Measurements from ENCODE around the gene FBXL20.
"Not testable (repeated sequence)": the region's sequence is repeated elsewhere in the genome, so short reads cannot be mapped to it uniquely, and the experiment has no call there.

The FBXL20 gene

GRCh38 chr17:39332092-39332491 is 69.3 kb downstream of the FBXL20 start:
- DNase-seq (ENCODE audit: low read depth): no peak

- no peak for DNase-seq (ENCODE audit: low read depth)
Measured at GRCh38 chr17:39328815-39329214, 72.6 kb downstream of the FBXL20 start.

- DNase-seq (ENCODE audit: low read depth): no peak
Measured at GRCh38 chr17:39327109-39327508, 74.3 kb downstream of the FBXL20 start.

GRCh38 chr17:39325528-39326240 is 75.7 kb downstream of the FBXL20 start:
- DNase-seq (ENCODE audit: low read depth): no peak

GRCh38 chr17:39318636-39319035 is 82.8 kb downstream of the FBXL20 start:
- DNase-seq (ENCODE audit: low read depth): no peak

GRCh38 chr17:39306509-39307212 is 94.8 kb downstream of the FBXL20 start:
- no peak for DNase-seq (ENCODE audit: low read depth)

- DNase-seq (ENCODE audit: low read depth): no peak
Measured at GRCh38 chr17:39305978-39306377, 95.4 kb downstream of the FBXL20 start.

- no peak for DNase-seq (ENCODE audit: low read depth)
Measured at GRCh38 chr17:39304188-39304587, 97.2 kb downstream of the FBXL20 start.

- no peak for DNase-seq (ENCODE audit: low read depth)
Measured at GRCh38 chr17:39294060-39294459, 107.4 kb downstream of the FBXL20 start.

- not testable (repeated sequence) for DNase-seq (ENCODE audit: low read depth)
Measured at GRCh38 chr17:39292546-39292945, 108.9 kb downstream of the FBXL20 start.

- not testable (repeated sequence) for DNase-seq (ENCODE audit: low read depth)
Measured at GRCh38 chr17:39286513-39286912, 114.9 kb downstream of the FBXL20 start.

- no peak for DNase-seq (ENCODE audit: low read depth)
Measured at GRCh38 chr17:39284685-39285084, 116.7 kb downstream of the FBXL20 start.

- no peak for DNase-seq (ENCODE audit: low read depth)
Measured at GRCh38 chr17:39283896-39284295, 117.5 kb downstream of the FBXL20 start.

GRCh38 chr17:39283098-39283497 is 118.3 kb downstream of the FBXL20 start:
- DNase-seq (ENCODE audit: low read depth): no peak

- DNase-seq (ENCODE audit: low read depth): no peak
Measured at GRCh38 chr17:39281806-39282205, 119.6 kb downstream of the FBXL20 start.

- not testable (repeated sequence) for DNase-seq (ENCODE audit: low read depth)
Measured at GRCh38 chr17:39278246-39278645, 123.2 kb downstream of the FBXL20 start.

GRCh38 chr17:39277110-39277509 is 124.3 kb downstream of the FBXL20 start:
- DNase-seq (ENCODE audit: low read depth): no peak

- DNase-seq (ENCODE audit: low read depth): no peak
Measured at GRCh38 chr17:39276113-39276512, 125.3 kb downstream of the FBXL20 start.

GRCh38 chr17:39271546-39271945 is 129.9 kb downstream of the FBXL20 start:
- DNase-seq (ENCODE audit: low read depth): no peak

GRCh38 chr17:39270923-39271322 is 130.5 kb downstream of the FBXL20 start:
- no peak for DNase-seq (ENCODE audit: low read depth)

GRCh38 chr17:39264119-39264518 is 137.3 kb downstream of the FBXL20 start:
- no peak for DNase-seq (ENCODE audit: low read depth)

GRCh38 chr17:39261286-39261685 is 140.1 kb downstream of the FBXL20 start:
- no peak for DNase-seq (ENCODE audit: low read depth)

- DNase-seq (ENCODE audit: low read depth): no peak
Measured at GRCh38 chr17:39252788-39253460, 148.5 kb downstream of the FBXL20 start.
